Measurements from ENCODE around the gene RPS10. TPM values are rescaled to one million over a fixed set of nuclear protein-coding genes. Genes with fewer than 3 reads are reported as not detected.
"Not testable (repeated sequence)": the region's sequence is repeated elsewhere in the genome, so short reads cannot be mapped to it uniquely, and the experiment has no call there.

Gene RPS10
- polyA plus RNA-seq, 1 donor from 2014 or later: 3,258 TPM

DNA sequence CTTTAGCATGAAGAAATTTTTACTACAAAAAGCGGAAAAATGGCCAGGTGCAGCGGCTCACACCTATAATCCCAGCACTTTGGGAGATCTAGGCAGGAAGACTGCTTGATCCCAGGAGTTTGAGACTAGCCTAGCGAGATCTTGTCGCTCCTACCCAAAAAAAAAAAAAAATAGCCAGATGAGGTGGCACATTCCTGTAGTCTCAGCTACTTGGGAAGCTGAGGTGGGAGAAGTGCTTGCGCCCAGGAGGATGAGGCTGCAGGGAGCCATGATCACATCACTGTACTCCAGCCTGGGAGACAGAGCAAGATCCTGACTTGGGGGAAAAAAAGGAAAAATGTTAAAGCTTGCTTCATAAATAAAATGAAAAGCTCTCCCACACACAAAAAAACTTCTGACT lies 47.9 kb downstream of the RPS10 start:
- Histone ChIP-seq H3F3A (ENCODE audit: insufficient read depth, low read length, poor library complexity, severe bottlenecking) (no peaks in the 10 kb centered on the region), H3K27ac (ENCODE audit: low read length) (no peak overlapping the region), H4K20me1 (ENCODE audit: insufficient read depth) (peaks cover 8% of the 10 kb centered on the region), H3K9ac (ENCODE audit: low read length) (no peak overlapping the region), H3K36me3 (ENCODE audit: insufficient read depth, low read length) (no peaks in the 10 kb centered on the region), H3K4me3 (ENCODE audit: low read length) (no peak overlapping the region), H3K9me2 (ENCODE audit: insufficient read depth, low read length) (no peaks in the 10 kb centered on the region), H3K9me3 (ENCODE audit: low read length) (no peaks in the 10 kb centered on the region), H3K4me2 (ENCODE audit: low read length) (no peak overlapping the region), H2AFZ (ENCODE audit: low read depth, low read length) (no peak overlapping the region), H3K27me3 (ENCODE audit: insufficient read depth, low read depth, low read length) (no peaks in the 10 kb centered on the region), H3K79me2 (replicated peaks; ENCODE audit: insufficient read depth, low read length) (peaks cover 63% of the 10 kb centered on the region)
- no peak for TF ChIP-seq POLR2AphosphoS5 (IDR thresholded peaks at IDR 0.05)
- TF ChIP-seq EZH2 (IDR thresholded peaks at IDR 0.05; ENCODE audit: borderline replicate concordance, insufficient read depth, low read length, poor library complexity, severe bottlenecking): no peak
- no peak for TF ChIP-seq MXI1 (conservative IDR thresholded peaks at IDR 0.05; ENCODE audit: poor library complexity, severe bottlenecking)
- TF ChIP-seq, protein P1, sequence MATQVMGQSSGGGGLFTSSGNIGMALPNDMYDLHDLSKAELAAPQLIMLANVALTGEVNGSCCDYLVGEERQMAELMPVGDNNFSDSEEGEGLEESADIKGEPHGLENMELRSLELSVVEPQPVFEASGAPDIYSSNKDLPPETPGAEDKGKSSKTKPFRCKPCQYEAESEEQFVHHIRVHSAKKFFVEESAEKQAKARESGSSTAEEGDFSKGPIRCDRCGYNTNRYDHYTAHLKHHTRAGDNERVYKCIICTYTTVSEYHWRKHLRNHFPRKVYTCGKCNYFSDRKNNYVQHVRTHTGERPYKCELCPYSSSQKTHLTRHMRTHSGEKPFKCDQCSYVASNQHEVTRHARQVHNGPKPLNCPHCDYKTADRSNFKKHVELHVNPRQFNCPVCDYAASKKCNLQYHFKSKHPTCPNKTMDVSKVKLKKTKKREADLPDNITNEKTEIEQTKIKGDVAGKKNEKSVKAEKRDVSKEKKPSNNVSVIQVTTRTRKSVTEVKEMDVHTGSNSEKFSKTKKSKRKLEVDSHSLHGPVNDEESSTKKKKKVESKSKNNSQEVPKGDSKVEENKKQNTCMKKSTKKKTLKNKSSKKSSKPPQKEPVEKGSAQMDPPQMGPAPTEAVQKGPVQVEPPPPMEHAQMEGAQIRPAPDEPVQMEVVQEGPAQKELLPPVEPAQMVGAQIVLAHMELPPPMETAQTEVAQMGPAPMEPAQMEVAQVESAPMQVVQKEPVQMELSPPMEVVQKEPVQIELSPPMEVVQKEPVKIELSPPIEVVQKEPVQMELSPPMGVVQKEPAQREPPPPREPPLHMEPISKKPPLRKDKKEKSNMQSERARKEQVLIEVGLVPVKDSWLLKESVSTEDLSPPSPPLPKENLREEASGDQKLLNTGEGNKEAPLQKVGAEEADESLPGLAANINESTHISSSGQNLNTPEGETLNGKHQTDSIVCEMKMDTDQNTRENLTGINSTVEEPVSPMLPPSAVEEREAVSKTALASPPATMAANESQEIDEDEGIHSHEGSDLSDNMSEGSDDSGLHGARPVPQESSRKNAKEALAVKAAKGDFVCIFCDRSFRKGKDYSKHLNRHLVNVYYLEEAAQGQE (IDR thresholded peaks at IDR 0.05; ENCODE audit: borderline replicate concordance): no peak
- no peak for TF ChIP-seq EP300 (conservative IDR thresholded peaks at IDR 0.05; ENCODE audit: poor library complexity, severe bottlenecking)
- TF ChIP-seq RAD21 (conservative IDR thresholded peaks at IDR 0.05): no peak
- TF ChIP-seq, protein P2, sequence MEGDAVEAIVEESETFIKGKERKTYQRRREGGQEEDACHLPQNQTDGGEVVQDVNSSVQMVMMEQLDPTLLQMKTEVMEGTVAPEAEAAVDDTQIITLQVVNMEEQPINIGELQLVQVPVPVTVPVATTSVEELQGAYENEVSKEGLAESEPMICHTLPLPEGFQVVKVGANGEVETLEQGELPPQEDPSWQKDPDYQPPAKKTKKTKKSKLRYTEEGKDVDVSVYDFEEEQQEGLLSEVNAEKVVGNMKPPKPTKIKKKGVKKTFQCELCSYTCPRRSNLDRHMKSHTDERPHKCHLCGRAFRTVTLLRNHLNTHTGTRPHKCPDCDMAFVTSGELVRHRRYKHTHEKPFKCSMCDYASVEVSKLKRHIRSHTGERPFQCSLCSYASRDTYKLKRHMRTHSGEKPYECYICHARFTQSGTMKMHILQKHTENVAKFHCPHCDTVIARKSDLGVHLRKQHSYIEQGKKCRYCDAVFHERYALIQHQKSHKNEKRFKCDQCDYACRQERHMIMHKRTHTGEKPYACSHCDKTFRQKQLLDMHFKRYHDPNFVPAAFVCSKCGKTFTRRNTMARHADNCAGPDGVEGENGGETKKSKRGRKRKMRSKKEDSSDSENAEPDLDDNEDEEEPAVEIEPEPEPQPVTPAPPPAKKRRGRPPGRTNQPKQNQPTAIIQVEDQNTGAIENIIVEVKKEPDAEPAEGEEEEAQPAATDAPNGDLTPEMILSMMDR (IDR thresholded peaks at IDR 0.05; ENCODE audit: poor library complexity, severe bottlenecking): no peak
- no peak for TF ChIP-seq TAF1 (IDR thresholded peaks at IDR 0.05; ENCODE audit: low read depth)
- no peak for TF ChIP-seq SMC3 (conservative IDR thresholded peaks at IDR 0.05; ENCODE audit: poor library complexity)

DNA sequence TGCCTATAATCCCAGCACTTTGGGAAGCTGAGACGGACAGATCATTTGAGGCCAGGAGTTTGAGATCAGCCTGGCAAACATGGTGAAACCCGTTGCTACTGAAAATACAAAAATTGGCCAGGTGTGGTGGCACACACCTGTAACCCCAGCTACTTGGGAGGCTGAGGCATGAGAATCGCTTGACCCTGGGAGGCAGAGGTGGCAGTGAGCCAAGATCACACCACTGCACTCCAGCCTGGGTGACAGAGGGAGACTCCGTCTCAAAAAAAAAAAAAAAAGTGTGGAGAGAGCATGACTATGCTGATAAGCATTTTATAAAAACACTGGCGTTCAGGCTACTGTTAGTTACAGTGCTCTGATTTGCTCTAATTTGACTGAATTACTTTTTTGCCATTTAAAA lies 48.3 kb downstream of the RPS10 start:
- not testable (repeated sequence) for H3K9me3 ChIP-seq (ENCODE audit: low read length); H3K9me2 ChIP-seq (ENCODE audit: insufficient read depth, low read length); H3K27me3 ChIP-seq (ENCODE audit: insufficient read depth, low read depth, low read length); H3K4me2 ChIP-seq (ENCODE audit: low read length); H3K27ac ChIP-seq (ENCODE audit: low read length); H3K36me3 ChIP-seq (ENCODE audit: insufficient read depth, low read length); H3K4me3 ChIP-seq (ENCODE audit: low read length); H2AFZ ChIP-seq (ENCODE audit: low read depth, low read length); H3F3A ChIP-seq (ENCODE audit: insufficient read depth, low read length, poor library complexity, severe bottlenecking); H3K9ac ChIP-seq (ENCODE audit: low read length); H4K20me1 ChIP-seq (ENCODE audit: insufficient read depth)
- peaks cover 62% of the 10 kb centered on the region for H3K79me2 ChIP-seq (replicated peaks; ENCODE audit: insufficient read depth, low read length)

DNA sequence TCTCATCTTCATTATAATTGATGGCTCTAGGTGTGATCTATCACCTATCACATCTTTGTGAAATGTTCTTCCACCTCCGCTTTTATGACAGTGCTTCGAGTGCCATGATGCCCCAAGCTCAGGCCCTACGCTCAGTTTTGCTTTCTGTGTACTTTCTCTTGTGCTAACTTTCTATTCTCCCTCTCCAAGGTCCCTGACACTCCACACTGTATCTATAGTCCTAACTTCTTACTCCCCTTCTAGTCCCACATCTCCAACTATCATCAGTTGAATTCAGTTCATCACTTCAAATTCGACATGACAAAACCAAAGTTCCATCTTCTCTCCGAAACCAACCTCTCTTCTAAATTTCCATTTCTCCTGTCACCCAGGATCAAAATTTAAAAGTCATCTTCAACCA lies 50.0 kb downstream of the RPS10 start:
- TF ChIP-seq EP300 (conservative IDR thresholded peaks at IDR 0.05; ENCODE audit: poor library complexity, severe bottlenecking) (no peak), EZH2 (IDR thresholded peaks at IDR 0.05; ENCODE audit: borderline replicate concordance, insufficient read depth, low read length, poor library complexity, severe bottlenecking) (no peak), SMC3 (conservative IDR thresholded peaks at IDR 0.05; ENCODE audit: poor library complexity) (no peak), TAF1 (IDR thresholded peaks at IDR 0.05; ENCODE audit: low read depth) (no peak), RAD21 (conservative IDR thresholded peaks at IDR 0.05) (no peak), POLR2AphosphoS5 (IDR thresholded peaks at IDR 0.05) (no peak), MXI1 (conservative IDR thresholded peaks at IDR 0.05; ENCODE audit: poor library complexity, severe bottlenecking) (no peak)
- TF ChIP-seq, protein P1 (IDR thresholded peaks at IDR 0.05; ENCODE audit: borderline replicate concordance): no peak
- TF ChIP-seq, protein P2 (IDR thresholded peaks at IDR 0.05; ENCODE audit: poor library complexity, severe bottlenecking): no peak
- H3K9ac ChIP-seq (ENCODE audit: low read length): no peak overlapping the region
- H3K4me2 ChIP-seq (ENCODE audit: low read length): no peak overlapping the region
- H3K36me3 ChIP-seq (ENCODE audit: insufficient read depth, low read length): no peaks in the 10 kb centered on the region
- H4K20me1 ChIP-seq (ENCODE audit: insufficient read depth): peaks cover 8% of the 10 kb centered on the region
- H3K4me3 ChIP-seq (ENCODE audit: low read length): no peak overlapping the region
- H3K79me2 ChIP-seq (replicated peaks; ENCODE audit: insufficient read depth, low read length): peaks cover 50% of the 10 kb centered on the region
- no peak overlapping the region for H2AFZ ChIP-seq (ENCODE audit: low read depth, low read length)
- no peaks in the 10 kb centered on the region for H3F3A ChIP-seq (ENCODE audit: insufficient read depth, low read length, poor library complexity, severe bottlenecking)
- no peaks in the 10 kb centered on the region for H3K9me2 ChIP-seq (ENCODE audit: insufficient read depth, low read length)
- H3K9me3 ChIP-seq (ENCODE audit: low read length): no peaks in the 10 kb centered on the region
- H3K27me3 ChIP-seq (ENCODE audit: insufficient read depth, low read depth, low read length): no peaks in the 10 kb centered on the region
- no peak overlapping the region for H3K27ac ChIP-seq (ENCODE audit: low read length)

All from neural cell (in vitro differentiated cells).